MV-4-11 (cell line): ENCODE data around the gene KCTD18.

Experiments used
- DNase-seq: peaks from one replicate; lab custom pipeline; 2025; lab: John Stamatoyannopoulos, UW

The KCTD18 gene

DNA sequence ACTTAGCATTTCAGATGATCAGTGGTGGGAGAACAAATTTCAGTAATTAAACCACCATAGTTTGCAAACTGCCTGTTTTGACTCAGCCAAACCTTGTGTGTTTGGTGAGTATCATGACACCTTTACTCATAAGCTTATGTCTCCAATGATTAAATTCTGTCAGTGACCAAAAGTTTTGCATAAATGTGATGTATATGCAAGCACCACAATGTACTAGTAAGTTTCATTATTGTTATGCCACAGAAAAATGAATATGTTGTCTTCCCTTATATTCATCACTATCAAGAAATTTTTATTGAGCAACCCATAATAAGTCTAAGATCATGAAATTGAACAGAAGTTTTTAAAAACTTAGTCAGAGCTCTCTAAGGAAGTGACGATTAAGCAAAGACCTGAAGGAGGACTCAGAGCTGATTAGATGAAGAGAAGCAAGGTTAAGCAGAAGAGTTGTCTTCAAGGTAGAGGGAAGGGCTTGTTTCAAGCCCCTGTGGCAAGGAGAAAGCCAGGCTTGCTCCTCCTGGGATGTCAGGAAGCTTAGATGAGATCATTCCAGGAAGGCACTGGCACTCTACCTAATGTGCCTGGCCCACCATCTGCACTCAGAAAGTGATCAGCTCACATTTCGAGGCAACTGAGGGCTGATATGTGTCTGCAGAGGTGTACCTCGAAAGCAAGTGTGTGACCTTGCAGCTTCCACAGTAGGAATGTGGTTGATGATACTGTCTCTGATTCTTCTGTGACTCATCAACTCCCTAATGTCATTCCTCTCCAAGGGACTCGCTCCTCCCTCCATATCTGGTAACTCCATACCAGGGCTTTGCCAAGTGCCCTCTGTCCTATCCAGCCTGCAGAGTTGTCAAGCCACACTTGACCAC lies 54.7 kb downstream of the KCTD18 start:
- no peak for DNase-seq

DNA sequence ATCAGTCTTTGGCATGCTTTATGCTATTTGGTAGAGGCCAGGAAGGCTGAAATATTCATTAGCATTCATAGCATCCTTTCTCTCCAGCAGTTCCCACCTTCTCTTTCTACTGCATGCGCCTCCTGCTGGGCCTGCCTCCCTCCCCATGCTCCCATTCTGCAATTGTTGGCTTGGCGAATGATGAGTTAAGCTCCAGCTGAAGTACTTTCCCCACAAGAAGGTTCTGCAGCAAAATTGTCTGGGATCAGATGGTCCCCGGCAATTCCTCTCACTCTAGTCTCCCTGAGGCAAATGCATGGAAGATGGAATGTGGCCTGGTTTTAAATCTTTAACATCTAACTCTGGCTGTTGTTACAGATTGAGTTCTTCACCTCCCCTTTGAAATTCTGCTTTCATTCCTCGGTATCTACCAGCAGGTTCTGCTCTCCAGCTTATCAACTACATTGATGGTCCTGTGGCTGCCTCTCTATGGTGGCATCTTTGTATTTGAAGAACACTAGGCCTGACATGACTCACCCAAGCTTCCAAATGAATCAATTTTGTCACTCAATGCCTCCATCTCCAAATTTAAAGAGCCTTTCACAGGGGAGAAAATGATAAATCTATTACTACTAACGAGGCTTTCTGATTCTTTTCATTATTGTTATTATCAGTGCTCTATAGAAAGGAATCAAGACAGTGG lies 55.9 kb downstream of the KCTD18 start:
- no peak for DNase-seq

DNA sequence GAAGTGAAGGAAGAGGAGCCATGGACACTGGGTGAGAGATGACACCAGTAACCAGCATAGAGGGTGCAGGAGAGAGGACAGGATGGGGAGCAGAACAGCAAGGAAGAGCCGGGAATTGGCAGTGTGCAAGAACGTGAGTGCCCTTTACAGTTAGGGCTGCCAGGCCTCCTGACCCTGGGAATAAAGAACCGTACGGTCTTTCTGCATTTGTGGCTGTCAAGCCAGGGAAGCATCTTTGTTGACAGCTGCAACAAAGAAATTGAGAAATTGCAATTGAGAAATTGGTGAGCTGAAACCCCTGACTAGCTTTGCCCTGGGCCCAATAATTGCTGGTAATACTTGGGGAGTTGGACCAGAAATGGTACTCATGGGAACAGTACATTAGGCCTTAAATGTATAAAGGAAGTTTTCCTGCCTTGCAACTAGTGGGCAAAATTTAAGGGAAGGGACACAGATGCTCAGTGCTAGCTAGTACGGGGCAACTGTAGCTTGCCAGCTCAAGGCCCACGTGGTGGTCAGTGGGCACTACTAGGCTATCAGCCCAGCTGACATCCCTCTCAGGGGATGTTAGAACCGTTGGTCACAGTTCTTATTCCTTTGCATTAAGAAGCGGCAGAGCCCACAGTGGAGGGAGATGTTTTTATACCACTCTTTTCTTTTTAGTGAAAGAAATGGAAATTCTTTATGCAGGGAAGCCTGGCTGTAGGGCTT lies 56.6 kb downstream of the KCTD18 start:
- DNase-seq, result no peak

- DNase-seq, result no peak
Measured at GRCh38 chr2:200452377-200452776, 57.5 kb downstream of the KCTD18 start.

DNA sequence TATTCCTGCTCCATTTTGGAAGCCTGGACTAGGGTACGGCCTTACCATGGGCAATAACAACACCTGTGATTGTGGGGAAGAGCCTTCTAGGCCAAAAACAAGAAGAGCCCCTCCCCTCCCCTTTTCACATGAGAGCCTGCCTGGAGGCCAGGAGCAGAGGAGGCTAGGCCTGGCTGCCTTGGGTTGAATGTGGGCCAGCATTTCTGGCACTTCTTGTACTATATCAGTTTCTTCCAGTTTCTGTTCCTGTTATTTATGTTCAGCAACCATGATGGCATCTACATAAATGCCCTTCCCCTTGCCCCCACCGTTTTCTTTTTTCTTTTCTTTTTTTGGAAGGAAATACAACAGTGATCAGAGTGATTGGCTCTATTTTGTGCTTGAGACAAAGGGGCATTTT lies 58.4 kb downstream of the KCTD18 start:
- DNase-seq, result peak; percentile 64

DNA sequence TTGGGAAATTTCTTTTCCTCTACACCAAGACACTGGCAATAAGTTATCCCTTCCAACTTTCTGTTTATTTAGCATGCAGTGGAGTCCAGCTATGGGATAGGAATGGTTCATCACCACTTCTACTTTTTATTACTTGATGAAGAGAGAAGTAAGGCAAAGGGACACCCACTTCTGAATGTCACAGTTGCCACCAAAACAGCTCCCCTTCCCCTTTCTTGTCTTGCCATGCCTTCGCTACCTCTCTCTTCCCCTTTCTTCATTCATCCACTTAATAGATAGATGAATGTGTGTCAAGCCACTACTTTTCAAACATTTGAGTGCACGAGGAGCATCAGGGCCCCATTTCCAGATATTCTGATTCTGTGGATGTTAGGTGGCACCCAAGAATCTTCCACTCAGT lies 59.6 kb downstream of the KCTD18 start:
- DNase-seq, result peak; percentile 82

DNA sequence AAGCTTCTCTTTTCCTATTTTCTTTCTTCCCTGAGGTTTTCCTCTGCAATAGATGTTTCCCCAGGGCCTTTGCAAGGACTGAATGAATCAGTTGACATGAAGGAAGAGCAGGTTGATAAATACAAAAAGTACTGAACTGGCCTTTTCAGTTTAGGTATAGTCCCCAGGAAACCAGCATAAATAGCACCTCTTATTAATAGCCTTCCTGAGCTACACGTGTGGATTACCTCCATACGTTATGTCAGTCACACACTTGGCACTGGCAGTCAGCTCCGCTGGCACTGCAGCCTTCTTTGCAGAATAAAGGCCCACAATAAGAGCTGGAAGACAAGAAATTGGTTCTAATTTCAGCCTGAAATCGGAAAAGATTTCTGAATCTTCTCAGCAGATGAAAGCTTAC lies 60.7 kb downstream of the KCTD18 start:
- no peak for DNase-seq

DNA sequence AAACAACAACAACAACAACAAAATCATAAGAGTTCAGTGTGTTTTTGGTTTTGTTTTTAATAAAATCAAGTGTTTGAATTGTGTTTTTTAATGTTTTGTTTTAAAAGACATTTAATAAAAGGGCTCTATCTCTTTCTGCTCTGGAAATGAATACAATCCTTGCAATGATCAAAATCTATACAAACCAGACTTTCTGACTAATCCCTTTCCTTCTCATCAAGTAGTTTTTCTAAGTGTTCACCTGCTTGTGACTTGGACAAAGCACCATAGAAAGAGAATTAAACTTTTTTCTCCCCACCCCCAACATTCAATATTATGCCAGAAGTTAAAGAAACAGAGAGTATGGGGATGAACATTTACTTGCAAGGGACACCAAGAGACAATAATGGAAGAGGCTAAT lies 61.4 kb downstream of the KCTD18 start:
- no peak for DNase-seq

DNA sequence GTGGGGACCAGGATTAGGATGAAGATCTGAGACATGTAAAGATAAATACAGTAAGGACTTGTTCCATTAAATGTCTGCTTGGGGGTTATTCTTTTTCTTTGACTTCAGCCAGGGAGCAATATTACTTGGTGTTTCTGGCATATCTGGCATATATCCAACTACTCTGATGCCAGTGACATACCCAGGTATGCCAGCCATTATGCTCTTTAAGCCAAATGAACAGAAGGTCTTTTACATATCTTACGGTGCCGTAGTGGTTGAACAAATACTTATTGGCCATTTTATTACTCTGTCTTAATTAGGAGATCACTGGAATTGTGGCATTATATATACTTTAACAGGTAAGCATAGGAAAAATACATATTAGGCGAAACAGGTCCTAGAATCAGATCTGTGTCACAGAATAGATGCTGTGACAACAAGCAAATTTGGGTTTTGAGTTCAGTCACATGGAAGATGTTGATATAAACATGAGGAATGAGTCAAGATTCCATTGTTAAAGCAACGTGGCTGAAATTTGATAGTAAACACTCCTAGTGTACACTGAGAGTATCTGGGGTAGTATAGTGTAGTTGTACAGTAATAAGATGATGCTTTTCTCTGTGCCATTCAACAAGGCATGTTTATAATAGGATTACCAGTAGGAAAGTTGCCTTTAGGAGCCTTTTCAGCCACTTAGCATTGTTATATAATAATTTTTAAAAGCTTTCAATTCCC lies 62.6 kb downstream of the KCTD18 start:
- no peak for DNase-seq

- no peak for DNase-seq
Measured at GRCh38 chr2:200446612-200447011, 63.3 kb downstream of the KCTD18 start.

- no peak for DNase-seq
Measured at GRCh38 chr2:200445284-200445683, 64.6 kb downstream of the KCTD18 start.

GRCh38 chr2:200444530-200444929 lies 65.3 kb downstream of the KCTD18 start:
- DNase-seq, result no peak

DNA sequence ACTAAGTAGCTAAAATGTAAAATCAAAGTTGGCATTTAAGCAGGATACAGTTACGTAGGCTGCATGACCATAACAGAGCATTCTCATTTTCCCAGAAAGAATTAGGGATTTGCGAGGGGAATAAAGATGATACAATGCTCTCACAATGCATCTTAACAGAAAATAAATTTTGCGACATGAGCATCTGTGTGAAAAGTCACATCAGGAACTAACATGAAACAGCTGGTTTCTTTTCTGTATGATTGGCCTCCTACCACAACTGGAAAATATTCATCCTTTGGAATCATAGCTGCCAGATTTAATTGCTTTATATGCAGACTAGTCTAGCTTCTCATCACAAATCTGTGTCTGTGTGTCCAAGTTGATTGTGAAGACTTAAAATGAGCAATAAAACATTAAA lies 66.0 kb downstream of the KCTD18 start:
- DNase-seq, result no peak

GRCh38 chr2:200443376-200443775 lies 66.5 kb downstream of the KCTD18 start:
- DNase-seq, result peak; percentile 67

DNA sequence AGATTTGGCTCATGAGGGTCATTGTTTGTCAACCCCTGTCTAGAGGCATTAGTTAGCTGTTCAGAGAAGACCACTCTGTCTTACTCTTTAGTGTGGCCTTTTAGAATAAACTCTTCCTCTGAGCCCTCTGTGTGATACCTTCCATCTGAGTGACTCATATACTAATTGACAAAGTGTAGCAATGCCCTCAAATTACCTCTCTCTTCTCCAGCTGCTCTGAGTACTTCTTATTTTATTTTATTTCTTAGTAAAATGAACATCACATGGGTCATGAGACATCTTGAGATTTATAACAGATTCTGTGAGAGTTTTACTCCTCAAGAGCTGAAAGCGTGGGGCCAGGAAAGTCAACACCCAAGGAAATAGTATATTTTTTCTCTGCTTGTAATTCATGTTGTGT lies 67.4 kb downstream of the KCTD18 start:
- DNase-seq, result no peak

DNA sequence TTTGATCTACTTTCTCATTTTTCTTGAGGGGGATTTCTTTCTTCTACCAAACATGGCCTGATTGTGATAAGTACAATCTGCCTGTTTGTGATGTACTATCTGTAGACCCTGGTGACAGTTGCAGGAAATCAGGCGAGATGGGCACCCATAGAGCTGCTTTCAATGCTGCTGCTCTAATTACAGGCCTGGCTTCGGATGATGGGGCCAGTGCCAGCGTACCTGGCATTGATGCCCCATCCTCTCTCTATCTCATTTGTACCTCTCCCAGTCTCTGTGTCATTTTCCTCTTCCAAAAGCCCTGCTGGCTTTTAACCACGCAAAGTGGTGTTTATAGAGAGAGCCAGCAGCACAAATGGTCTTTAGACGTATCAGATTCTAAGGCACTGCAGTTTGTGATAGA lies 69.9 kb downstream of the KCTD18 start:
- no peak for DNase-seq
